ENCODE results near the gene WASF2.
"Not testable (repeated sequence)": the region's sequence is repeated elsewhere in the genome, so short reads cannot be mapped to it uniquely, and the experiment has no call there.

Gene WASF2

DNA sequence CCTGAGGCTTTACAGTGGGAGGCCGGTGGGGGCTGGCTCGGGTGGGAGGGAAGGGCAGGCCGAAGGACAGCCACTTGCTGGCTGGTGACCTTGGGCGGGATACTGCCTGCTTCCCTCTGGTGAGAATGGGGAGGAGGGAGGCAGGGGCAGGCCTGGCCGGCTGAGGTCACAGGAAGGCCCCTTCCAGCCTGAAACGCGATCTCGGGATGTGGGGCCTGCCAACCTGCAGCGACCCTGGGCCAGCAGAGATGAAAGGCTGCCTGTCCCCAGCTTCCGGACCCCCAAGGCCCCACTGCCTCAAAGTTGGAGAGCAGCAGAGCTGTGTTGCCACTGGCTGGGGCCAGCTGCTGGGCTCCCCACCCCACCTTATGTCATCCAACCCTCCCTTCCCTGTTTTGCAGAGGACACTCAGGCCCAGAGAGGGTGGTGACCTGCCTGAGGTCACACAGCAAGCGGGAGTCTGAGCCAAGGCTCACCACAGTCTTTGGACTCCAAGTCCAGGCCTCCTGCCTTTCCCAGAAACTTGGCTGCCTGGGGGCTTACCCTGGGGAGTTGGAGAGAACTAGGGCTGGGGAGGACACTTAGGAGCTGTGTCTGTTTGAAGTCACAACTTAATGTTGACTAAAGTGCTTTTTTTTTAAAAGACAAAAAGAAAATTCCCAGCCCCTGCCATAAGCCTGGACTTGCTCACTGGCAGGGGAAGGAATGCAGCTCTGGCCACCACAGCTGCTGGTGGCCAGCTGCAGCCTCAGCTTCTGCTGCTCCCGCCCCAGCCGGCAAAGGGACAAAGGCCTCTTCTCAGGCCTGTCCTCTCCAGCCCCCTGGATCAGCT, 14.8 kb upstream of the WASF2 start:
- no peak overlapping the region for H3K4me3 ChIP-seq

GRCh38 chr1:27503844-27504587, 14.0 kb upstream of the WASF2 start:
- peak overlapping the region in 20 of 21 experiments; percentile 74 to 92 (median 88) for H3K27ac ChIP-seq
- H3K4me3 ChIP-seq = no peak overlapping the region

More for the DNA sequence above, 14.8 kb upstream of the WASF2 start:
- peak overlapping the region in 20 of 21 experiments; percentile 74 to 92 (median 88) for H3K27ac ChIP-seq

- H3K27ac ChIP-seq = peak overlapping the region in 9 of 21 experiments; percentile 7 to 91 (median 83)
- no peak overlapping the region for H3K4me3 ChIP-seq
Observed at GRCh38 chr1:27503033-27503432, 13.1 kb upstream of the WASF2 start.

GRCh38 chr1:27501159-27501558, 11.2 kb upstream of the WASF2 start:
- not testable (repeated sequence) for H3K27ac ChIP-seq, H3K4me3 ChIP-seq

DNA sequence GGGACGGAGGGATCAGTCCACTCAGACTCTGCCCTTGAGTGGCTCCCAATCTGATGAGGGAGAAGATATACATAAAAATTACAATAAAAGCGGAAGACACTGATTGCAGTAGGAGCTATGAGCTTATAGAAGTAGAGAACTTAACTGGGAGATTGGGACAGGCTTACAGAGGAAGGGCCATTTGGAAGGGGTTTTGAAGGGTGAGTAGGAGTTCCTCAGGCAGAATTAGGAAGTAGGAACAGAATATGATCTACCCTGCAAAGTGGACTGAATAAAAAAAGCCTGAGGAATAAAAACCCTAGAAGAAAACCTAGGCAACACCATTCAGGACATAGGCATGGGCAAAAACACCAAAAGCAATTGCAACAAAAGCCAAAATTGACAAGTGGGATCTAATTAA, 9.2 kb upstream of the WASF2 start:
- H3K27ac ChIP-seq = no peak overlapping the region
- no peak overlapping the region for H3K4me3 ChIP-seq

GRCh38 chr1:27496604-27497155, 6.7 kb upstream of the WASF2 start:
- H3K27ac ChIP-seq = no peak overlapping the region
- no peak overlapping the region for H3K4me3 ChIP-seq

- Histone ChIP-seq H3K4me3 (no peak overlapping the region), H3K27ac (peak overlapping the region in 17 of 21 experiments; percentile 56 to 100 (median 99))
Observed at GRCh38 chr1:27492796-27493195, 2.8 kb upstream of the WASF2 start.

DNA sequence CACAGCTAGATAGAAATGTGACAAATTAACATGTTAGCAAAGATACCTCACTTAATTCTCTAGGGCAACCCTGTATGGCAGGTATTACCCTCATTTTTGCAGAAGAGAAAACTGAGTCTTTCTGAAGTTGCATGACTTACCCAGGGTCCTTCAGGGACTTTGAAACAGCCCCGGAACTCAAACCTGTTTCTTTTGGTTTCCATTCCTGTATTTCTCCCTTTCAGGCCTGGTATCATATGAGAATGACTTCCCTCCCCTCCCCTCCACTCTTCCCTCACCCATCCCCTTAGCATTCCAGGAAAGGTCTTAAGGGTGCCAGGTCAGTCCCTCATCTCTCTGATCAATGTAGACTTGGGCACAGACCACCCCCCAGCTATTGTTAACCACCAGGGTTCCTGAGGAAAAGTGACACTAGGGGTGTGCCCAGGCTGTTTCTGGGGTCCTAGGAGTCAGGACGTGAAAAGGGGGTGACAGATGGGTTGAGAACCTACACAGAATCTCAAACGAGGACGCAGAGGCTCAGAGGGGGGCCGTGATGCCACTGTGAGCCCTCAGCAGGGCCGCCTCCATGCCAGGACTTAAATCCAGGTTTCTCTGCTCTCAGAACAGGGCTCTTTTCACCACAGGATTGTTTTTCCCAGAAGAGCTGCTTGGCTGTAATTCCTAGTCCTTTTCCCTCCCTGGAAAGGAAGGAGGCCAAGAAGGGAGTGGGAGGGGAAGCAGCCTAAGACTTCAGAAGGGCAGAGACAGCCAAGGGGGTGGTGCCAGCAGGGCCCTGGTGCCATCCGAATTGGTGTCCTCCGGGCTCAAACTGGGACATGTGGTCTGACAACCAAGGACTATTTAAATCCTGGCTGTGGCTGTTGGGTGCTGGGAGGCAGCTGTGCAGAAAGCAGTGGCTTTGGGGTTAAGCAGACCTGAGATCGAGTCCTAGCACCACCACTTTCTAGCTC, 2.1 kb upstream of the WASF2 start:
- H3K4me3 ChIP-seq = no peak overlapping the region
- H3K27ac ChIP-seq = peak overlapping the region in 20 of 21 experiments; percentile 56 to 100 (median 99)

GRCh38 chr1:27489501-27489972, 430 bp downstream of the WASF2 start:
- Histone ChIP-seq H3K4me3 (peak overlapping the region; percentile 77 to 100 (median 95)), H3K27ac (peak overlapping the region; percentile 96 to 100 (median 99))

DNA sequence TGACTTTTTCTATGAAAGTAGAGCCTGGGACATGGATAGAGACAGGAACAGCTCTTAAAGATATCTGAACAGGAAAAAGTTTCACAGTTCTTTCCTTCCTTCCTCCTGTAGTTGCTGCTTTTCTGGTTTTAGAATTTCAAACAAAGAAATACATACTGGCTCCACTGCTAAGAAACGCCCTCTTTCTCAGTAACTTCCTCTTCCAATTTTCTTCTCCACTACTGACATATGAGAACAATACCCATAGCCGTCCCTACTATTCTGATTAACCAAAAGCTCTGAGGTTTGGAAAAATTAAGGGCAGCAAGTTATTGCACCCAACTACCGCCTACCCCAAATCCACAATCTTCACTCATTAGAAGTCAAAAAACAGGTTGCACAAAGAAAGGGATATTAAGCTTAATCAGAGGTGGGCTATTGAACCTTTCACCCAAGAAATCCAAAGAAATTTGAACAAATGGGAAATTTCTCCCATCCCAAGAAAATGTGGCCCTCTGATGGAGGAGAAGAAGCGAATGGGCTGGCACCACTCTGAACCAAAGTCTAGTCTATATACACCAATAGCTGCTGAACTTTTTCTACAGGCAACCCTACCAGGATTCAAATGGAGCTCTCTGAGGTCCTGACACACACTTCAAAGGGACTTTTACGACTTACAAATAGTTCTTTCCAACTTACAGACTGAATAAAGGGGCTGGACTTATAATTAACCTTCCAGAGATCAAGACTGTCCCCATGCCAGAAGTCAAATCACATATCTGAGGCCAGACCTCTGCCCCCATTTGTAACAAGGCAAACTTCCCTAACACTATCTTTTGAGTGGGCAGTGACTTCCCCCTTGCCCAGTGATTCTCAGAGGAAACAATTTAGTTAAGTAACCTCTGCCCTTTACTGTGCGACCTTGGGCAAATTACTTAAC, 1.7 kb downstream of the WASF2 start:
- H3K4me3 ChIP-seq = peak overlapping the region; percentile 77 to 100 (median 95)
- peak overlapping the region in 20 of 21 experiments; percentile 96 to 100 (median 99) for H3K27ac ChIP-seq

GRCh38 chr1:27485363-27485762, 4.6 kb downstream of the WASF2 start:
- H3K4me3 ChIP-seq = no peak overlapping the region
- H3K27ac ChIP-seq = no peak overlapping the region

GRCh38 chr1:27483659-27484058, 6.3 kb downstream of the WASF2 start:
- peak overlapping the region in 1 of 21 experiments; percentile 8 for H3K27ac ChIP-seq
- H3K4me3 ChIP-seq = no peak overlapping the region

DNA sequence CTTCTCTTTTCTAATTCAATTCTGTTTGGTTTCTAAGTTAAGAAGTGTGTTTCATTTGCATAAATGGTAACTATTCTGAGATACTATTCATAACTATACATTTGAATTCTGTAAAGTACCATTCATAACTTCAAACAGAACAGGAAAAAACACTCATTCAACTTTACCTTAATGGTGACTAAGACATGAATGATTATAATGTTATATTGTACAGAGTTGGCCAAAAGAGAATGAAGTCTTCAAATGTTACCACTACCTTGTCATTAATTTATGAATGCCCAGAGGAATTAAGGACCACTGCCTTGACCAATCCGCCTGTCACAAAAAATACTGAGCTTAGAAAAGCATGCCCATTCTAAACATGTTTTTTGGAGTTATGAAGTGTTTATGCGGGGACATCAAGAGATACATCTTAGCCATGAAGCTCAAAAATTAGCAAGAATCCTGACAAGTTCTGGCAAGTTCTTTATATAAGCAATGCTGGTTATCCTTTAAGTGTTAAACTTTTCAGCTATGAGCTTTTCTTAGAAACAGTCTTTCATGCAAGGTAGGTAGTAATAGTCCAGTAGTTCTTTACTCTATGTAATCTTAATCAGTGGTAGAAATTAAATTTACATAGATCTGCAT, 7.9 kb downstream of the WASF2 start:
- Histone ChIP-seq H3K4me3 (no peak overlapping the region), H3K27ac (peak overlapping the region in 1 of 21 experiments; percentile 2)

- Histone ChIP-seq H3K4me3 (no peak overlapping the region), H3K27ac (no peak overlapping the region)
Observed at GRCh38 chr1:27478098-27478497, 11.9 kb downstream of the WASF2 start.

DNA sequence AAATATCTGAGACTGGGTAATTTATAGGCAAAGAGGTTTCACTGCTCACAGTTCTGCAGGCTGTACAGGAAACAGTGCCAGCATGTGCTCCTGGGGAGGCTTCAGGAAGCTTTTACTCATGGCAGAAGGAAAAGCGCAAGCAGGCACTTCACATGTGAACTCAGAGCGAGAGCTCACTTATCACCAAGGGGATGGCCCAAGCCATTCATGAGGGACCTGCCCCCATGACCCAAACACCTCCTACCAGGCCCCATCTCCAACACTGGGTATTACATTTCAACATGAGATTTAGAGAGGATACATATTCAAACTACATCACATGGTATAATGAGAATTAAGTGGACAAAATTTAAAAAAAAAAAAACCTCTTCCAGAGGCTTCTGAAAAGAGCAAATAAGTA, 13.7 kb downstream of the WASF2 start:
- Histone ChIP-seq H3K27ac (peak overlapping the region in 2 of 21 experiments; percentile 9 to 41), H3K4me3 (no peak overlapping the region)

DNA sequence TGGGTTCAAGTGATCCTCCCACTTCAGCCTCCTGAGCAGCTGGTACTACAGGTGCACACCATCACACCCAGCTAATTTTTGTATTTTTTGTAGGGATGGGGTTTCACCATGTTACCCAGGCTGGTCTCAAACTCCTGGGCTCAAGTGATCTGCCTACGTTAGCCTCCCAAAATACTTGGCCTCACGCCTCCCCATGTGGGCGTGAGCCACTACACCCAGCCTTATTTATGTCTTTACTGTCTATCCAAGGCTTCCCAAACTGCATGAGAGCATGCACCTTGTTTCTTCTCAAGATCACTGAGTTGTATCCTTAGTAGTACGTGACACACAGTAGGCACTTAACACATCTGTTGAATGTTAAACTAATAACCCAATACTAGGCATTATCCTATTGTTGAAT, 14.2 kb downstream of the WASF2 start:
- no peak overlapping the region for H3K4me3 ChIP-seq
- H3K27ac ChIP-seq = peak overlapping the region in 2 of 21 experiments; percentile 11 to 41

GRCh38 chr1:27473755-27474154, 16.2 kb downstream of the WASF2 start:
- Histone ChIP-seq H3K4me3 (no peak overlapping the region), H3K27ac (peak overlapping the region in 2 of 21 experiments; percentile 21 to 22)

DNA sequence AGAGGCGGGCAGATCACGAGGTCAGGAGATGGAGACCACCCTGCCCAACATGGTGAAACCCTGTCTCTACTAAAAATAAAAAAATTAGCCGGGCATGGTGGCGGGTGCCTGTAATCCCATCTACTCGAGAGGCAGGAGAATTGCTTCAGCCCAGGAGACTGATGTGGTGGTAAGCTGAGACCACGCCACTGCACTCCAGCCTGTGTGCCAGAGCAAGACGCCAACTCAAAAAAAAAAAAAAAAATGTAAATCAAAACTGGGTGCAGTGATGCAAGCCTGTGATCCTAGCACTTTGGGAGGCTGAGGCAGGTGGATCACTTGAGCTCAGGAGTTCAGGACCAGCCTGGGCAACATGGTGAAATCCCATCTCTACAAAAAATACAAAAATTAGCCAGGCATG, 17.9 kb downstream of the WASF2 start:
- H3K4me3 ChIP-seq = not testable (repeated sequence)
- peak overlapping the region in 1 of 21 experiments; percentile 4 for H3K27ac ChIP-seq

All from skin epidermis (tissue), 12 donors.